Stimulated activated effector memory CD8-positive, alpha-beta T cell treated with anti-CD3 and anti-CD28 coated beads, Interleukin-12 subunit alpha, Interleukin-12 subunit beta, amount 100 ng/mL, for 72 hours (primary cell): ENCODE data around the gene ADAMTSL1.
"Not testable (repeated sequence)": the region's sequence is repeated elsewhere in the genome, so short reads cannot be mapped to it uniquely, and the experiment has no call there.

Experiments used
- ATAC-seq: fragments of 150-1000 bp; cut with Tn5 transposase; 2 replicates; pipeline ENCODE4 v1.10.0; 2021
- DNase-seq, 2 donors: peaks; one replicate each; pipeline ENCODE4 v3.0.0; 2021 to 2022; ENCODE audit warnings: low spot score in 2 of 2
- H3K27ac Mint-ChIP-seq: one replicate; pipeline ENCODE4 v1.8.0; 2022; ENCODE audit warnings: mild to moderate bottlenecking, mixed read lengths
- H3K36me3 Mint-ChIP-seq: one replicate; pipeline ENCODE4 v1.8.0; 2022; ENCODE audit warnings: mild to moderate bottlenecking, mixed read lengths
- H3K4me1 Mint-ChIP-seq: one replicate; pipeline ENCODE4 v1.8.0; 2022; ENCODE audit warnings: mixed read lengths
- H3K4me3 Mint-ChIP-seq: one replicate; pipeline ENCODE4 v1.8.0; 2022; ENCODE audit warnings: mild to moderate bottlenecking, mixed read lengths
- H3K9me3 Mint-ChIP-seq: one replicate; pipeline ENCODE4 v1.8.0; 2022; ENCODE audit warnings: mixed read lengths

Gene ADAMTSL1

DNA sequence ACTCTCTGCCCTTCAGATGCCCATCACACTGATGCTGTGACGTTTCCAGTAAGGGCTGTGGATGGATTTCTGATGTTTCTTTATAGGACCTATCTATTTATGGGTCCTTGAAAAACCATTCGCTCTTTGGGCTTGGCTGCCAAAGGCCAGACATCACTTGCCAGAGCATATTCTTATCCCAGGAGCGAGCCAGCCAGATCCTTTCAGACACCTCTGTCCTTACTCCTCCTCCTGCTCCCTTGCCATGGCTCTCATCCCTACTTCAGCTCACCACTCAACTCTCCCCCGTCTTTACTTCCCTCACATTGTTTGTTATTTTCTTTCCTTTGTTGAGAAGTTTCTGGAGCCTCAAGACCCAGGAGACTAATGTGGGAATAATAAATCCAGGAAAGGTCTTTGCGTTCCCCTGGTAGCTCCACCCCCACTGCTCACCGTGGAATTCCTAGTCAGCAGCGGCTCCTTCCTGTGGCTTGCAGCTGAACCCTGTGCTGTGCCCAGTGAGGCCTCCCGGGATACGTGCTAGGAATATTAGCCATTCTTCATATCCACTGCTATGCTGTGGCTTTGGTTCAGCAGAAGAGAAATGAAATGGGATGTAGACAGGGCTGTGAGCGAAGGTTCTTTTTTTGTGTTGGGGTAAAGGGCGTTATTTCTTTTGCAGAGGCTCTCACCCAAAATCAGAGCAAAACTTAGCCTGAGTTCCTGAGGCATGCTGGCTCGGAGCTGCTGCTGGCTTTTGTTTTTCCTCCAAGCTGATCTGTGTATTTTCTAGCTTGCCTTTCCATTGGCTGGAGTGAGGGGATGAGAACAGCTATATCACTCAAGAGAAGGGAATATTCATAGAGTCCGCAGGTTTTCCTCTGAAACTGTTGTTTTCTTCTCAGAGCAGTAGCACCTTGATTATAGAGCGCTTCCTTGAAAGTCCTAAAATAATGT lies 387.9 kb downstream of the ADAMTSL1 start:
- no peak overlapping the region for H3K27ac Mint-ChIP-seq
- no peak overlapping the region for H3K4me3 Mint-ChIP-seq
- no peaks in the 10 kb centered on the region for H3K9me3 Mint-ChIP-seq
- DNase-seq: no peak
- no peaks in the 10 kb centered on the region for H3K36me3 Mint-ChIP-seq
- ATAC-seq: no peak
- no peaks in the 10 kb centered on the region for H3K4me1 Mint-ChIP-seq

GRCh38 chr9:18863791-18864190 lies 389.8 kb downstream of the ADAMTSL1 start:
- H3K27ac Mint-ChIP-seq: no peak overlapping the region
- no peaks in the 10 kb centered on the region for H3K4me1 Mint-ChIP-seq
- no peak overlapping the region for H3K4me3 Mint-ChIP-seq
- no peak for DNase-seq
- no peak for ATAC-seq
- H3K36me3 Mint-ChIP-seq: no peaks in the 10 kb centered on the region
- H3K9me3 Mint-ChIP-seq: peaks cover 2% of the 10 kb centered on the region

DNA sequence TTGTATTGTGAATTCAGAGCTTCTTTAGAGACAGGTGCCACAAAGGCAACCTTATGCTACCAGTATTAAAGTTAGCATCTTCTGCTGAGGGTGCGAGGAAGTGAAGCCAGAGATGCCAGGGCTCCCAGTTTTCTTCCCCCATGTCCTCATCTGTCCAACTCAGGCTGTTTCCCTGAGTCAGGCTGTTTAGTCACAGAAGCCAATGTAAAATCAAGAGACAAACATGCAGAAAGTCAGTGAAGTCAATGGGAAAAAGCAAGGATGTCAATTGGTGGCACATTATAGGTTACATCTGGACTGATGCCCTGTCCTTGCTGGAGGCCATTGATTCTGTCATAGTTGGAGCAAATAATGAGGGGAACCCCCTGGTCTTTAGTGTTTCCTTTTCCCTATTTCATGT lies 390.6 kb downstream of the ADAMTSL1 start:
- peaks cover 4% of the 10 kb centered on the region for H3K9me3 Mint-ChIP-seq

DNA sequence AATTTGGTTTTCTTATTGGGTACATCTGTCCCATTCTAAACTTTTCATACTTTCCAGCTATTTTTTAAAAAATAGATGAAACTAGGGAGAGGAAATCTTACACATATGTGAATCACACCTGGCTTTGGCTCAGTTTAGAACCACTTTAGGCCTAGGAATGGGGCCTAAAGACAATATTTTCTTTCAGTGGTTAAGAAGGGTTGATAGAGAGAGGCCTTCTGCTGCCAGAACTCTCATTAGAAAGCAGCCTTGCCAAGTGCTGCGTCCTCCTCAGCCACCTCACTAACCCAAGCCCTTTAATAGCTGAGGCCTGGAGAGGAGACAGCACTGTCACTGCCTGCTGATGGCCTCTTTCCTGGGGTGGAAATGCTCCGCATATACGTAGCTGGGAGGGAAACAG lies 391.6 kb downstream of the ADAMTSL1 start:
- DNase-seq (no peak), ATAC-seq (no peak)
- Mint-ChIP-seq H3K36me3 (no peaks in the 10 kb centered on the region), H3K9me3 (peaks cover 7% of the 10 kb centered on the region), H3K27ac (no peak overlapping the region), H3K4me3 (no peak overlapping the region), H3K4me1 (no peaks in the 10 kb centered on the region)

More for the DNA sequence above, 390.6 kb downstream of the ADAMTSL1 start:
- ATAC-seq: no peak
- Mint-ChIP-seq H3K4me1 (no peaks in the 10 kb centered on the region), H3K27ac (no peak overlapping the region), H3K36me3 (no peaks in the 10 kb centered on the region), H3K4me3 (no peak overlapping the region)
- no peak for DNase-seq

DNA sequence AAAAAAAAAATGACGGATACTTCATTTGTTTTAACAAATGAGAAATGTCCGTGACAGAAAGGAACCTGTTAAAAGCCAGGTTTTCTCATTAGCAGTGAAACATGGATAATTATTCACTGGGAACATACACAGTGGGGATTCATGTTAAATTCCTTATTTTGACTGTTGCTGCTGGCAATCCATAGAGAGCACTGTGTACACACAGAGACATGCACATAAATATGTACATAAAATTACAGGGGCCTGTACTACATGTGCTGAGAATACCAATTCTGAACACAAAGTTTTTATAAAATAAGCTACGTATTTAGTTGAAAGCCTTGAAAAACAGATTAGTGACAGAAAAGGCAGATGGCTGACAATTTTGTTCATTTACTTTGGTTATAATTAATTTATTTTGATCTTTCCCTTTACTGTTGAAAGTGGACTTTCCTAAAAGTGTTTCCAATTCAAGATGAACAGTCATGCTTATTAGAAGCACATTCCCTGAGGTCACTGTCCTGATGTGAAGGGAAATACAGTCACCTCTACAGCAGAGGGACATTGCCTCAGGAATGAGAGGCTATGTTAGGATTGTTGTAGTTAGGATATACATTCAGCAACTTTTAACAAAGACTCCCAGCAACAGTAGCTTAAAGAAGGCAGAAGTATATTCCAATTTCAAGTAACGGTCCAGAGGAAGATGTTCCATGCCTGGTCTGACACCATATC lies 392.3 kb downstream of the ADAMTSL1 start:
- ATAC-seq: no peak

GRCh38 chr9:18869725-18870124 lies 395.8 kb downstream of the ADAMTSL1 start:
- Mint-ChIP-seq H3K4me3 (no peak overlapping the region), H3K4me1 (no peaks in the 10 kb centered on the region)
- ATAC-seq: no peak

More for the DNA sequence above, 392.3 kb downstream of the ADAMTSL1 start:
- Mint-ChIP-seq H3K9me3 (peaks cover 8% of the 10 kb centered on the region), H3K4me1 (no peaks in the 10 kb centered on the region), H3K4me3 (no peak overlapping the region), H3K36me3 (no peaks in the 10 kb centered on the region), H3K27ac (no peak overlapping the region)
- DNase-seq: no peak

DNA sequence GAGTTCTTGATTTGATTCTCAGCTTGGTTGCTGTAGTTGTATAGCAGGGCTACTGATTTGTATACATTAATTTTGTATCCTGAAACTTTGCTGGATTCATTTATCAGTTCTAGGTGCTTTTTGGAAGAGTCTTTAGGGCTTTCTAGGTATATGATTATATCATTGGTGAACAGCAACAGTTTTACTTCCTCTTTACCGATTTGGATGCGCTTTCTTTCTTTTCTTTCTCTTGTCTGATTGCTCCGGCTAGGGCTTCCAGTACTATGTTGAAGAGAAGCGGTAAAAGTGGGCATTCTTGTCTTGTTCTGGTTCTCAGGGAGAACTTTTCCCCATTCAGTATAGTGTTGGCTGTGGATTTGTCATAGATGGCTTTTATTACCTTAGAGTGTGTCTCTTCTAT lies 400.1 kb downstream of the ADAMTSL1 start:
- ATAC-seq: no peak
- Mint-ChIP-seq H3K36me3 (no peaks in the 10 kb centered on the region), H3K9me3 (peaks cover 12% of the 10 kb centered on the region)

More at GRCh38 chr9:18869725-18870124, 395.8 kb downstream of the ADAMTSL1 start:
- H3K27ac Mint-ChIP-seq: no peak overlapping the region
- no peak for DNase-seq
- H3K9me3 Mint-ChIP-seq: peaks cover 15% of the 10 kb centered on the region
- H3K36me3 Mint-ChIP-seq: no peaks in the 10 kb centered on the region

DNA sequence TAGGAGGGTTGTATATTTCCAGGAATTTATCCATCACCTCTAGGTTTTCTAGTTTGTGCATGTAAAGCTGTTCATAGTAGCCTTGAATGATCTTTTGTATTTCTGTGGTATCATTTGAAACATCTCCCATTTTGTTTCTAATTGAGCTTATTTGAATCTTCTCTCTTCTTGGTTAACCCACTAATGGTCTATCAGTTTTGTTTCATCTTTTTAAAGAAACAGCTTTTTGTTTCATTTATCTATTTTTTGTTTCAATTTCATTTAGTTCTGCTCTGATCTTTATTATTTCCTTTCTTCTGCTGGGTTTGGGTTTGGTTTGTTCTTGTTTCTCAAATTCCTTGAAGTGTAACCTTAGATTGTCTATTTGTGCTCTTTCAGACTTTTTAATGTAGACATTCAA lies 401.0 kb downstream of the ADAMTSL1 start:
- H3K4me3 Mint-ChIP-seq, H3K9me3 Mint-ChIP-seq, H3K27ac Mint-ChIP-seq, DNase-seq, H3K36me3 Mint-ChIP-seq, ATAC-seq, H3K4me1 Mint-ChIP-seq: not testable (repeated sequence)

More for the DNA sequence above, 400.1 kb downstream of the ADAMTSL1 start:
- no peak overlapping the region for H3K4me3 Mint-ChIP-seq
- no peaks in the 10 kb centered on the region for H3K4me1 Mint-ChIP-seq
- DNase-seq: no peak
- no peak overlapping the region for H3K27ac Mint-ChIP-seq

DNA sequence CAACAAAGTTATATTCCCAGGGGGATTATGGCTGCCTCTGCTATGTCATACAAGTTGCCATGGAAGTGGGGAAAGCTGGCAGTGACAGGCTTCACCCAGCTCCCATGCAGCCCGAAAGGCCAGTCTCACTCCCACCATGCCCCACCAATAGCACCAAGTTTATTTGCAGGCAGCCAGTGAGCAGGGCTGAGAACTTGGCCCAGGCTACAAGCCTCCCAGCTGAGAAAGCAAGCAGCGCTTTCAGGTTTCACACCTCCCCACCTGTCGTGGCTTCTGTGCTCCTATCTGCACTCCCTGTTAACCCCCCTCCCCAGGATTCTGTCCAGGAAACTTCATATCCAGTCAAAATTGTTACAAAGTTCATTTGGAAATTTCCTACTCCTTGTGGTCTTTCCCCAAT lies 404.0 kb downstream of the ADAMTSL1 start:
- Mint-ChIP-seq H3K27ac (no peak overlapping the region), H3K36me3 (no peaks in the 10 kb centered on the region), H3K9me3 (no peaks in the 10 kb centered on the region), H3K4me3 (no peak overlapping the region), H3K4me1 (no peaks in the 10 kb centered on the region)
- DNase-seq (no peak), ATAC-seq (no peak)

GRCh38 chr9:18881758-18882157 lies 407.8 kb downstream of the ADAMTSL1 start:
- H3K27ac Mint-ChIP-seq: no peak overlapping the region
- ATAC-seq (no peak), DNase-seq (no peak)
- no peaks in the 10 kb centered on the region for H3K4me1 Mint-ChIP-seq
- no peak overlapping the region for H3K4me3 Mint-ChIP-seq
- no peaks in the 10 kb centered on the region for H3K9me3 Mint-ChIP-seq
- H3K36me3 Mint-ChIP-seq: no peaks in the 10 kb centered on the region

- no peaks in the 10 kb centered on the region for H3K9me3 Mint-ChIP-seq
- ATAC-seq (no peak), DNase-seq (no peak)
- H3K27ac Mint-ChIP-seq: no peak overlapping the region
- no peak overlapping the region for H3K4me3 Mint-ChIP-seq
- no peaks in the 10 kb centered on the region for H3K4me1 Mint-ChIP-seq
- no peaks in the 10 kb centered on the region for H3K36me3 Mint-ChIP-seq
Measured at GRCh38 chr9:18887546-18887945, 413.6 kb downstream of the ADAMTSL1 start.

DNA sequence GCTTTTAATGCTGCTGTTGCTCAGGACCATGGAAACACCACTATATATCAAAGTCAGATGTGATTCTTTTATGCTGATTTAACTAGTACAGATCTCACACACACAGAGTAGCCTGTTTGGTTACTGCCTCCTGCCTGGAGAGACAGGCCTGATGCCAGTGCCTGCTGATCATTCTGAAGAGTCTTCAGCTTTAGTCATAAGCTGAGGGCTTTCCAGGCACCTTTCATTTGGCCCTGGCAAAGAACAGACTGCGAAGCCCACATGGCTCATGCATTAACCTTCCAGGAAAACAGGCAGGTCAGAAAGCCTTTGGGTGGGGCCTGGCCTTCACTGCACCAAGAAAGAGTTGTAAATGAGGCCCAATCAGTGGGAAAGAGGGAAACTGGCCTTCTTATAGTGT lies 414.3 kb downstream of the ADAMTSL1 start:
- H3K4me1 Mint-ChIP-seq: no peaks in the 10 kb centered on the region

GRCh38 chr9:18889550-18889949 lies 415.6 kb downstream of the ADAMTSL1 start:
- no peaks in the 10 kb centered on the region for H3K36me3 Mint-ChIP-seq
- H3K9me3 Mint-ChIP-seq: peaks cover 4% of the 10 kb centered on the region
- no peak overlapping the region for H3K27ac Mint-ChIP-seq
- no peak overlapping the region for H3K4me3 Mint-ChIP-seq
- ATAC-seq (peak; percentile 12), DNase-seq (no peak)
- no peaks in the 10 kb centered on the region for H3K4me1 Mint-ChIP-seq

More for the DNA sequence above, 414.3 kb downstream of the ADAMTSL1 start:
- Mint-ChIP-seq H3K27ac (no peak overlapping the region), H3K36me3 (no peaks in the 10 kb centered on the region), H3K4me3 (no peak overlapping the region), H3K9me3 (no peaks in the 10 kb centered on the region)
- ATAC-seq (no peak), DNase-seq (no peak)

DNA sequence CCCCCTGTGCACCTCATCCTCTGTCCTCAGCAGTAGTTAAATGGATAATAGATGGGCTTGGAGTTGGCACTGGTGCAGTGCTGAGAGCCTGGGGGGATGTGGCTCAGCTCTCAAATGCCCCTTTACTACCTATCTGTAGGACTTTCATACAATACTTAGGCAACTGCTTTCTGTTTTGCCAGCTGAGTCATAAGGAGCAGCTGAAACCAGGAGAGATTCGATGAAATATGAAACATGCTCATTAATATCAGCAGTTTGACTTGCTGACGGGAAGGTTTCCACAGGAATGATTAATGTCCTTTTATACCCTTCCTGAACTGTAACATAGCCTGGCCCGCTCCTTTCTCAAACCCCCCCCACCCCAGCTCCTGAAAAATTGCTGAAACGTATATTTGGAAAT lies 416.4 kb downstream of the ADAMTSL1 start:
- DNase-seq: no peak
- ATAC-seq: no peak
- Mint-ChIP-seq H3K36me3 (no peaks in the 10 kb centered on the region), H3K9me3 (peaks cover 7% of the 10 kb centered on the region), H3K4me3 (no peak overlapping the region), H3K4me1 (no peaks in the 10 kb centered on the region), H3K27ac (no peak overlapping the region)

DNA sequence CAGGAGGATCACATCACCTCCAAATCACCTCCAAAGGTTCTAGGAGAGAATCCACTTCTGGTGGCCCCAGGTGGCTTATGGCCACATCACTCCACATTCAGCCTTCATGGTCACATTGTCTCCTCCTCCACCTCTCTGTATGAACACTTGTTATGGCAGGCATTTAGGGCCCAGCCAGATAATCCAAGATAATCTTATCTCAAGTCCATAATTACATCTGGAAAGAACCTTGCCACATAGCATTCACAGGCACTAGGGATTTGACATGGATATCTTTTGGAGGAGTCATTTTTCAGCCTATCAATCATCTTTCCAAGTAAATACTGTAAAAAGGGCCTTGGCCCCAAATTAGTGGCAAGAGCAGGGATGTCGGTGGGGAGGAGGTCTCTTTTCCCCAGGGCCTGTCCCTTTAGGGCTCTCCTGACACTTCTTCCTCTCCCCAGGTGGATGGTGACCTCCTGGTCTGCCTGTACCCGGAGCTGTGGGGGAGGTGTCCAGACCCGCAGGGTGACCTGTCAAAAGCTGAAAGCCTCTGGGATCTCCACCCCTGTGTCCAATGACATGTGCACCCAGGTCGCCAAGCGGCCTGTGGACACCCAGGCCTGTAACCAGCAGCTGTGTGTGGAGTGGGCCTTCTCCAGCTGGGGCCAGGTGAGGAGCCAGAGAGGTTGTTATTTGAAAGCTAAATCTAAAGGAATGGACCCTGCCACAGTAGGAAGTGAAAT lies 418.2 kb downstream of the ADAMTSL1 start:
- Mint-ChIP-seq H3K4me1 (no peaks in the 10 kb centered on the region), H3K4me3 (no peak overlapping the region), H3K36me3 (no peaks in the 10 kb centered on the region), H3K27ac (no peak overlapping the region), H3K9me3 (peaks cover 11% of the 10 kb centered on the region)
- no peak for ATAC-seq
- no peak for DNase-seq
